H1 (cell line): Measurements from ENCODE around the gene GALT. TPM values are rescaled to one million over a fixed set of nuclear protein-coding genes. Genes with fewer than 3 reads are reported as not detected.

Experiments used
- CBX8 ChIP-seq: fragments of 300-800, 300-1000 bp; sonication (generic); IDR thresholded peaks from 2 replicates; pipeline ENCODE4 v1.7.1; 2016; ENCODE audit warnings: low read depth, low read length, borderline replicate concordance
- GABPA ChIP-seq: IDR thresholded peaks from 2 replicates; pipeline ENCODE4 v1.6.1; 2011; ENCODE audit warnings: mild to moderate bottlenecking, low read length, moderate library complexity, borderline replicate concordance; ENCODE audit not compliant: insufficient read depth
- HDAC2 ChIP-seq, 2 experiments: fragments of 300-600 bp in 1 of 2; sonication (generic) in 1 of 2; IDR thresholded peaks; 2 replicates each; pipeline ENCODE4 v1.6.1; 2011 to 2012; ENCODE audit warnings: low read depth in 2 of 2, low read length in 2 of 2, mild to moderate bottlenecking in 2 of 2, moderate library complexity in 2 of 2, borderline replicate concordance in 1 of 2, inconsistent platforms in 1 of 2
- RXRA ChIP-seq: IDR thresholded peaks from 2 replicates; pipeline ENCODE4 v1.6.1; 2011; ENCODE audit warnings: low read depth, mild to moderate bottlenecking, low read length, moderate library complexity; ENCODE audit not compliant: insufficient read depth
- TAF7 ChIP-seq: optimal IDR thresholded peaks from 2 replicates; pipeline ENCODE3; 2011; ENCODE audit warnings: low read depth, mild to moderate bottlenecking, inconsistent platforms, low read length, moderate library complexity, borderline replicate concordance
- polyA plus RNA-seq, 7 experiments: library from polyadenylated mRNA; depleted of rRNA in 3 of 7; stranded (reverse) in 5 of 7; unstranded in 2 of 7; fragments of >200 nt in 5 of 7; fragments of 200-250 nt in 2 of 7; gene quantifications; 1 replicate in 5 of 7; 2 replicates in 1 of 7; 4 replicates in 1 of 7; pipeline versions ENCODE4 v1.2.1 to v1.2.3, GENCODE V29; 2011 to 2013; ENCODE audit warnings: missing spikeins in 2 of 7, mixed read lengths in 2 of 7
- total RNA-seq: library from RNA; stranded (reverse); fragmentation: NEBNext Ultra II Directional; extraction: Animal tissue kit (Norgen Biotek cat#: 25700); gene quantifications from 2 replicates; pipeline ENCODE4 v1.2.1, GENCODE V29; 2021

Gene GALT
- total and polyA plus RNA-seq, 2 of the 8 experiments (the other 6 are each of a cell fraction or from before 2014, with no cell fraction given) = 21.9 to 50.6 TPM

GRCh38 chr9:34691936-34692315 is 45.5 kb downstream of the GALT start (continued):
- no peak for TF ChIP-seq TAF7
- TF ChIP-seq HDAC2 (IDR thresholded peaks at IDR 0.05; ENCODE audit: borderline replicate concordance in 1 of 2, low read depth in 2 of 2, low read length in 2 of 2) = no peak
- no peak for TF ChIP-seq RXRA
- no peak for TF ChIP-seq GABPA
- TF ChIP-seq CBX8 = no peak
